GM18861 (cell line): ENCODE data around the gene CPNE1.
"Not testable (repeated sequence)": the region's sequence is repeated elsewhere in the genome, so short reads cannot be mapped to it uniquely, and the experiment has no call there.

Experiments
- ATAC-seq: cut with Tn5 transposase; IDR thresholded peaks from one replicate; pipeline ENCODE4 v1.9.1; 2021; ENCODE audit not compliant: unreplicated experiment

The CPNE1 gene

DNA sequence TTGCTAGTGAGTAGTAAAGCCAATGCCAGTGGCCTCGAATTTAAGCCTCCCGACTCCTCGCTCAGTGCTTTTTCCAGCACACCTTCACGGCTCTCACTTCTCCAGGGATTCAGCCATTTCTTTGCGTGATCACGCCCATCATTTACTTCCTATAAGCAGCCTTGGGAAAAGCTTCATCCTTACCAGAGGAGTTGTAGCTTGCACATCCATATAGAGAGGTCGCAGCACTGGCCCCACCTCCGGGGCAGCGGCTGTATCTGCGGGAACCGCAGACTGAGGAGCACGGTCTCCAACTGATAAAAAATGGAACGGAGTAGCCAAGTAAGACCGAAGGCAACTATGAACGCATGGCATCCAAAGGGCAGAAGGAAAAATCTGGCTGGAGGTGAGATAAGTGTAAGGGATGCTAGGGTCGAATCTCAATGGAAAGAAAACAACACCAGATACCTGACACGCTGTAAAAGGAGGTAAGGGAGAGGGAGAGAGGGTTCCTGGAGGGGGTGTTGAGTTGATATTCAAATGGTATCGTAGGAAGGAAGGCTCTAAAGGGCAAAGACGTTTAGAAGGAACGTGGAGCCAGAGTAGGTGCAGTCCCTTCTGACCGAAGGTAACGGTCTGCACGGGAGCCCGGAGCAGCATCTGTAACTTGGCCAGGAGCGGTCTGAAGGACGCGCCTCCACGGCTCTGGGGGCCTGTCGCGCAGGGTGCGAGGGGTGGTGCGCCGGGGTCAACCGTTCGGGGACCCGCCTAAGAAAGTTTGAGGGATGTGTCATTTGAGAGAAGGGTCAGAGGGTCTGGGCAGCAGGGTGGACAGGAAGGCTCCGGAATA is 33.8 kb upstream of the CPNE1 start:
- peak; percentile 12 for ATAC-seq

DNA sequence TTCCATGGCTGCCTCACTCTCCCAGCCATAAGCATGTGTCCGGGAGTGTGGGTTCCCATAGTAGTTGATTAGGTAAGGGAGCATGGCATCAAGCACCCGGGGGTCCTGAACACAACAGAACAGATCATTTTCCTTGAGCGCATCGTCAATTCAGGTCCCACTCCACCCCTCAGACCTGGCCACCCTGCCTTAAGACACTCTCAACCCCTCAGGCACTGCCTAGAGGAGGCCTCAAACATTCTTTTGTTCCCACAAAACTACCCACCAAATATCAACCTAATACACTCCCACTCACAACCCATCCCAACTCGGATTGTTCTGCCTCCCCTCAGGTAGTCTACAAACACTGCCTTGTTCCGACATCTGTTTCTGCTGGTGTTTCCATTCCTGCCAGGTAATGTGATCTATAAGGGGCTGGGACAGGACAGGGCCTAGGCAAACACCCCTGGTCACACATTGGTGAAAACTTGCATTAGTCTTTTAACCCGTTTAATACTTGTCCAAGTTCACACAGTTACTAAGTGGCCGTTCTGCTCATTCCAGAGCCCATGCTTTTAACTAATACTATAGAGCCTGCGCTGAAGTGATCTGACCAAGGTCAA is 33.1 kb upstream of the CPNE1 start:
- no peak for ATAC-seq

DNA sequence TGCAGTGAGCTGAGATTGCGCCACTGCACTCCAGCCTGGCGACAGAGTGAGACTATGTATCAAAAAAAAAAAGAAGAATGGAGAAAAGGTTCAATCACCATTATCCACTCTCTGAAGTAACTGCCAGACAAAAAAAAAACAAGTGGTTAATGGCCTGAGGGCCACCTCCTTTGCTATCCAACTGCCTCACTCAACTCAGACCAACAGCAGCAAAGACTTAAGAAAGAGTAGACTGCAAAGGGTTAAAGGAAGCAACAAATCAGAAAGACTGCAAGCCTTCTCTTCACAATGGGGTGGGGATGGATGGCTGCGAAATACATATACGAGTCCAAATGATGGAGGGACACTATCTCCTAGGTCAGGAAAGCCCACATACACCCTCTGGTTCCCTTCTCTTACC is 31.3 kb upstream of the CPNE1 start:
- ATAC-seq = no peak

GRCh38 chr20:35695245-35695749 is 30.6 kb upstream of the CPNE1 start:
- no peak for ATAC-seq

DNA sequence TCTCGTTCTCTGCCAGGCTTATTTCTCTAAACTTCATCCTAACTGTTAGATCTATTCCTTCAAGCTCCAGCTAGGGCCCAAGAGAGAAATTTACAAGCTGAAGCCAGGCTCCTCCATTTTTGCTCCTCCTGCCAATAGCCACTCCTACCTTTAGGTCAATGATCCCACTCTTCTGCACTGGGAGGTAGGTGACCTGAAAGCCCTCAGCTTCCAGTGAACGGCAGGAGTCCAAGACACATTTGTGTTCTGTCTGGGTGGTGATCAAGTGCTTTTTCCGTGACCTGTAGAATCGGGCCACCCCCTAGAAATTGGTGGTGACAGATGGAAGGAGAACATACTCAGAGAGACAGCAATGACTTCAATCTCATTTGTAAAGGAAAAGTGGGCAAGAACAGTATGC is 25.6 kb upstream of the CPNE1 start:
- no peak for ATAC-seq

DNA sequence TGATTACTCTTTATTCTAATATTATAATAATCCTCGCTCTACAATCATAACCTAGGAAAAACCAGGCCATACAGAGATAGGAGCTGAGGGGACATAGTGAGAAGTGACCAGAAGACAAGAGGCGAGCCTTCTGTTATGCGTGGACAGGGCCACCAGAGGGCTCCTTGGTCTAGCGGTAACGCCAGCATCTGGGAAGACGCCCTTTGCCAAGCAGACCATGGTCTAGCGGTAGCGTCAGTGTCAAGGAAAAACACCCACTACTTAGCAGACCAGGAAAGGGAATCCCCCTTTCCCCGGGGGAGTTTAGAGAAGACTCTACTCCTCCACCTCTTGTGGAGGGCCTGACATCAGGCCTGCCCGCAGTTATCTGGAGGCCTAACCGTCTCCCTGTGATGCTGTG is 22.2 kb upstream of the CPNE1 start:
- not testable (repeated sequence) for ATAC-seq

DNA sequence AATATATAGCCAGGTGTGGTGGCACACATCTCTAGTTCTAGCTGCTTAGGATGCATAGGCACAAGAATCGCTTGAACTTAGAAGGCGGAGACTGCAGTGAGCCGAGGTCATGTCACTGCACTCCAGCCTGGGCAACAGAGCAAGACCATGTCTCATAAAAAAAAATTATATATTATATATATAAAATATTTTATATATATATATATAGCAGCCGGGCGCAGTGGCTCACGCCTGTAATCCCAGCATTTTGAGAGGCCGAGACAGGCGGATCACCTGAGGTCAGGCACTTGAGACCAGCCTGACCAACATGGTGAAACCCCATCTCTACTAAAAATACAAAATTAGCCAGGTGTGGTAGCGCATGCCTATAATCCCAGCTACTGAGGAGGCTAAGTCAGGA is 20.7 kb upstream of the CPNE1 start:
- ATAC-seq = not testable (repeated sequence)

GRCh38 chr20:35681960-35682359 is 17.3 kb upstream of the CPNE1 start:
- no peak for ATAC-seq

GRCh38 chr20:35680452-35681183 is 15.9 kb upstream of the CPNE1 start:
- no peak for ATAC-seq

GRCh38 chr20:35674921-35675320 is 10.2 kb upstream of the CPNE1 start:
- ATAC-seq = no peak

DNA sequence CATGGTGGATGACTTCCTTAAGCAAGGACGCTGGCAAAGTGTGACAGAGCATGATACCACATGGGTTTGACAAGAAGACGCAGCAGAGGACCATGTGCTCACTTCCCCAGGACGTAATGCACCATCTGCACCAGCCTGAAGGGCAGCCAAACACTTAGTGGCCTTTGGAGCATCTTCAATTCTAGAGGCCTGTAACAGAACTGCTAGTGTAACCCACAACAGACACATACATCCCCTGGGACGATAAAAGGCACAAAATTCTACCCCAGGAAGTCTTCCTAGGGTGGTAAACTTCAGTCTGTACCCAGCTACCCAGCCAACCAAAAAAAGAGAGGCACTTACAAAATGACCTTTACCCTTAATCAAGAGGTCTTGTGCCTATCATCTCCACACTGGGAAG is 9.2 kb upstream of the CPNE1 start:
- no peak for ATAC-seq

- no peak for ATAC-seq
These were observed 5.0 kb upstream of the CPNE1 start for GRCh38 chr20:35669681-35670080.

DNA sequence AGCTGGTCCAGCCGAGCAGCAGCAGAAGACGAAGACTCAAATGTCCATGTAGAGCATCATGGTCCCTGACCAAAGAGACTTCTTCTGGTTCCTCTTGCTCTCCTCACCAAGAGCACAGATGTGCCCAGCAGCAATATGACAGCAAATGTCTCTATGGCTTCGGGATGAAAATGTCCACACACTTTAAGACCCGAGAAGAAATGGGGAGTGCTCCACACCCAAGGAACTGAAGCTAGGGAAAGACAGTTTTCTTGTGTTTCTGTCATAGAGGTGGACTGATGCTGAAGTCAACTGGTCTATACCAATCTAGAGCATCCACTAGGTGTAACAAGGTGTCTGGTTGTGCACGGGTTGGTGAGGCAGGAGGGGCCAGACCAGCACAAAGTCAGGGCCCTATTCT is 4.5 kb upstream of the CPNE1 start:
- no peak for ATAC-seq

GRCh38 chr20:35665949-35666288 is 1.2 kb upstream of the CPNE1 start:
- ATAC-seq = no peak

DNA sequence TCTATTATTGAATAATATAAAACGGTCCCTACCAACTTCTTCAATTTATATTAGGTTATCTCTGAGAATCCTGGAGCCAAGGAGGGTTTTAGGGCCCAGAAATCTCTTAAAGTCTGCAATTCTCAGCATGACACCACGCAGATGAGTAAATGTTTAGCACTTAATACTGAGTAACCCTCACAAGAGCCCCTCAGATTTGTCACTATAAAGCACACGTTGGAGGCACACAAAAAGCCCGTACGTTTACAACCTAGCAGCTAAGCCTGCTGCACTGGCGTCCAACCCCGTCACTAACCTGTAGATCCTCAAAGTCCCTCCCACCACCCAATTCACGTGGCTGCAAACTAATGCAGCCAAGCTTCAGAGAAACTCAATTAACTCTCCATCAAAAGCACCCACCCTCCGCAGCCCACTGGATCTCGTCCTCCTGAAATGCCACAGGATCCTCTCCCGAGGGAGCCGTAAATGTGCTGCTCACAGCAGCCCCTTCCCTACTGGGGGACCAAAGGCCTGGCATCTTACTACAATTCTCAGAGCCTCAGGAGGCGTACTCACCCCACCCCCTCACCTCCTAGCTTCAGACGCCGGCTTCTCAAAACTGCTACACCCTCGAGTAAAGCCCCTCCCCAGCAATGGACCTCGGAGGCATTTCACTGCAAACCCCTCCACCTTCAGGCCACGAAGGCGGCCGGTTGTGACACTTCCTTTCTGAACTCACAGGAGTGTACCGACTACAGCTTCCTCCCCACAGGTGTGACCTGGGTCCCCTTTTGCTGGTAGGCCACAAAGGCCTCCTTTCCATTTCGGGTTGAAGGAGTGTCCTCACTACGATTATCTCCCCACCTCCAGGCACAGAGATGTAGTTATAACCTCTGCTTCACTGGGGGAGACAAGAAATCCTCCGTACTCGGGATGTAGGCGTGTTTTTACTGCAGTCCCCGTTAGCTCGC is 909 bp downstream of the CPNE1 start:
- peak; percentile 29 for ATAC-seq

DNA sequence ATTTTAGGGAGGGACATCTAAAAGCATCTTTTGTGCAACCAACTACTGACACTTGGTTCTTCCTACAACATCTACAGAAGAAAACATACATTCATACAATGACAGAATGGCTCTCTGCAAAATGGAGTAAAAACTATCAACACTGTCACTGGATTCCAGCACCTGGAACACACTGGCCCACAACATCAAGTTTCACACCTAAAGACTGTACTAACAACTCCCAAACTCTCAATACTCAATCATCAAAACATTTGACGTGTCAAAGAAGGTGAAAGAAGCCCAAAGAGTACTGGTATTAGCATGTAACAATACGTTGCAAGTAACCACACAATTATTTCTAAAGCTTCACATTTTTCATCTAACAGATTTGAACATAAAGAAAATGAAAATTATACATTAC is 2.1 kb downstream of the CPNE1 start:
- no peak for ATAC-seq

GRCh38 chr20:35661908-35662307 is 2.8 kb downstream of the CPNE1 start:
- no peak for ATAC-seq

GRCh38 chr20:35661053-35661452 is 3.6 kb downstream of the CPNE1 start:
- ATAC-seq = no peak

GRCh38 chr20:35660122-35660937 is 4.4 kb downstream of the CPNE1 start:
- ATAC-seq = no peak

- ATAC-seq = no peak
These were observed 7.4 kb downstream of the CPNE1 start for GRCh38 chr20:35657271-35657670.
